ENCODE measurements around the gene PRPS2.

The PRPS2 gene

DNA sequence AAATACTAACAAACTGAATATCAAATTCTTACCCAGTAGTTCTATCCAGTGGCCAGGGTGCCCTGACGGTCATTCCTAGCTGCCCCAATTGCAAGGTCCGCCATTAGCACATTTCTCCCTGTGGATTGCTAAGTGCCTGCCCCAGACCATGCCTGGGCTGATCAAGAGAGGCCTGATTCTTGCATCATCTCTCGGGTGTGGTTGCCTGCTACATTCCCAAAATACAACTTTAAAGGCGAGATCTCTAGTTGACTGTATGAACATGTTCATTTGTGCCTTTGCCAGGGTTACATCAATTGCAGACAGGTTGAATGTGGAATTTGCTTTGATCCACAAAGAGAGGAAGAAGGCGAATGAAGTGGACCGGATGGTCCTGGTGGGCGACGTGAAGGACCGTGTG, 28.0 kb downstream of the PRPS2 start:
- DNase-seq: no peak

DNA sequence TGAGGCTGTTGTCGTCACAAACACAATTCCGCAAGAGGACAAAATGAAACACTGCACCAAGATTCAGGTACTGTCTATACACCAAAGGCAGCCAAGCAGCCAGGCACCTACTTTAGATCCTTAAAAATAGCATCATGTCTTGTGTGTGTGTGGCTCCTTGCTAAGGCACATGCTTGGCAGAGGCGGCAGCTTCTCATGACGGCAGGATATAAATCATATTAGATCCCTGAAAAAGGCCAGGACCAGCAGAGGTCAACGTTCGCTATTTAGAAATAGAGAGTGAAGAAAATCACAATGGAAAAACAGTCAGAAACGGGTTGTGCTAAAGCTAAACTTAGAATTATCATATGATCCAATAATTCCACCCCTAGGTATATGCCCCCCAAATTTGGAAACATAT, 29.5 kb downstream of the PRPS2 start:
- DNase-seq: no peak

DNA sequence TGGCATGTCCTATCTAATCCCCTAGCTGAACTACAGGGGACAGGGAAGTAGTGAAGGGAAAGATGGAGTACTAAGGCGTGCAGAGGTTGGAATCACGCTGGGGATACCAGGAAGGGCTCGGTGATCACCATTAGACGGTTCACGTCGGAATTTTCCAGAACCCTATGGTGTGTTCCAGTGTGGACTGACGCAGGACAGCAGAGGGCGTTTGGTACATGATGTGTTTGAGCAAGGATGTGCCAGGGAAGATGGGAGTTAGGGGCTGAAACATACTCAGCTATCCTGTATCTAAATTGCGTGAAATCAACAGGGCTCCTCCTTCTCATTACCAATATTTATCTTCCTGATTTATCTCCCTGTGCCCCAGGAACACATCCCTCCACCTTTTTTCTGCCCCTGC, 33.7 kb downstream of the PRPS2 start:
- DNase-seq: no peak

DNA sequence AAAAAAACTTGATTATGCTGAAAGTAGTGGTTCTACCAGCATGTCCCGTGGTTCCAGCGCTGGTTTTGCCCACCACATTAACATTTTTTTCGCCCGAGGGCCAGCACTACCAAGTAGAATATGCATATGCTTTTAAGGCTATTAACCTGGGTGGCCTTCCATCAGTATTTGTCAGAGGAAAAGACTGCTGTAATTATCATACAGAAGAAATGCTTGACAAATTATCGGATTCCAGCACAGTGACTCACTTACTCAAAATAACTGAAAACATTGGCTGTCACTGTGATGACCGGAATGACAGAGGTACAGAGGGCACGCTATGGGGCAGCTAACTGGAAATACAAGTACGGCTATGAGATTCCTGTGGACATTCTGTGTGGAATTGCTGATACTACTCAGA, 34.6 kb downstream of the PRPS2 start:
- no peak for DNase-seq

DNA sequence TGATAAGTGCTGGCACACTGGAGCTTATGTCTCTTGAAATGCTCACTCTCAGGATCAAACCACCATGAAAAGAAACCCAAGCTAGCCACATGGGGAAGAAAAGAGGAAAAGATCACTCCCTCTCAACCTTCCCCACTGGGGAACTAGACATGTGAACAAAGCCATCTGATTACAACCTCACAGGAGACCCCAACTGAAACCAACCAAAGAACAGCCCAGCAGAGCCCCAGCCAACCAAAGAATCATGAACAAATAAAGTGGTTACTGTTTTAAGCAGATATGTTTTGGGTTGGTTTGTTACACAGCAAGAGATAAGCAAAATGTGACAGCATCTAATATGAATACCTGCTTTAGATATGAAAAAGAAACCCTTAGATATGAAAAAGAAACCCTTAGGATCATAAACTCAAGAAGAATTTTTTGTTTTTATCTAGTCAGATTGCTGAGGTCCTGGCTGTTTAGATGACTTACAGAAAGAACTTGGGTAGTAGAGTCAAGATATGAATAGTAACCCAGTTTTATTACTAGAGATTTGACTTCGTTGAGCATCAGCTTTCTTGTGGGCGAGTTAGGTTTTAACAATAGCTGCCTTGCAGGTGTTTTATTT, 52.0 kb downstream of the PRPS2 start:
- no peak for DNase-seq

DNA sequence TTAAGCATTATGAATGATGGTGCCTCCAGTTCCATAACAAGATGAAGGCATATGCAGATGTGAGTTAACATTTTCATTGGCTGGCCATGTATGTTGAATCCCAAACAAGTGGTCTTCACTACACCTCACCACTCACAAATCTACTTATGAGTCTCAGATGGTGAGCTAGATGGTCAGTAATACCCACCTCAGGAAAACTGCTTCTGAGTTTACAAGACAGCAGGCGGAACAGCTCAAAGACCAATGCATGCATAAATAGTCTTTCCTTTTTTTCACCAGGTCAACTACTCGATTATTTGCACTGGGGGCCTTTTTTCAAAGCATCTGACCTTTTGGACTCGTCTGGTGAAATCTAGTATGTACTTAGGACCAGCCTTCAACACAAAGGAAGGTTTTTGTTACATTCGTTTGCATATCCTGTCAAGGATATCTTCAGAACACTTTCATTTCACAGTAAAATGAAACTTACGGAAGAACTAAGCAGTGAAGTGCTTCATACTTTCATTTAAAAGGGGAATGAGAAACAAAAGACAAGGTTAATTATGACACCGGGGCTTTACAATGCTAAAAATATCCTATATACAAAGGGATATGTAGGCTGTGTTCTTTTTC, 52.6 kb downstream of the PRPS2 start:
- DNase-seq: no peak

- no peak for DNase-seq
These were observed 53.1 kb downstream of the PRPS2 start for GRCh38 chrX:12844319-12844718.

DNA sequence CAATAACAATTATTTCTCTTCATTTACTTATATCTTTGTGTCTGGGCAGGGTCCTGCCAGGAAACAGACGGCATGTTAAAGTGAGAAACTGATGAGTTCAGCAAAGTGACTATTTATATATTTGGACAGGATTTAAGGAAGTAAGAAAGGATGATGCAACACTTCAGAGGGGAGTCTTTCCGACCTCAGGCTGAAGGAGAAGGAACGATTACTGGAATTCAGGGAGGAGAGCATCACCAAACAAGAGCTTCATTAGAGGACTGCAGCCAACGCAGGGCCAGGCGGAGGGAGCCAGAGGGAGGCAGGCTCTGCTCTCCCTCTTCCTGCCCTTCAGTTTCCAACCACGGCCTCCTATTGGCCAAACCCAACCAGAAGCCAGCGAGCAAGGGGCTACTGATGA, 74.1 kb downstream of the PRPS2 start:
- no peak for DNase-seq

DNA sequence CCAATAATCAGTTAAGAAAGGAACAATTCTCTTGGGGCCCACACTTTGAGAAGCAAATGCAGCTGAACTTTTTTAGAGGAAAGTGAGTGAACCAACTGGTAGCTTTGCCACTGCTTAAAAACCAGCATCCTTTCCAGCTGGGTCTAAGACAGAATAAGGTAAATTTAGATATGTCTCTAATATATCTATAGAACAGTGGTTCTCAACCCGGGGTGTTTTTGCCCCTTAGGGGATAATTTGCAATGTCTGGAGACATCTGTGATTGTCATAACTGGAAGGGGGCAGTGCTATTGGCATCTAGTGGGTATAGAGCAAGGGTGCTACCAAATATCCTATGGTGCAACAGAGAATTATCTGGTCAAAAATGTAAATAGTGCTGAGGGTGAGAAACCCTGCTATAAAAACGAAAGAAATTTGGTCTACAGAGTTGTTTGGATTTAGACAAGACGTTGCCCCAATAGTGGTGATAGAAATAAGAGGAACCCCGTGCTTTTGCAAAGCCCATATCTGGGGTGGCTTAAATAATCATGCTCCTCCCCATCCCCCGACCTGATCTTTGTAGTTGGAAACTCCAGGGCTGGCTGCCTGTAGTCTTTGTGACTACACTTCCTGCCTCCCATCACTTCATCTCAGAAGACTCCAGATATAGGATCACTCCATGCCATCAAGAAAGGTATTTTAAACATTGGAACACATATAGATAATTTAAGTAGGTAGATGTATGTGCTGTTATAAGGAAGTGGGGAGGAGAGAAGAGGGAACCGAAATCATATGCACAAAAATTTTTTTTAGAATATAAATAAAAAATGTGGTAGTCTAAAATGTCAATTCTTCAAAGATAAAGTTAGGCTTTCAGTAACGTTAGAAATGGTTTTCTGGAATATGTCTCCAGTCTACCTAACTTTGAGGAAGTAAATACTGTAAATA, 75.5 kb downstream of the PRPS2 start, which contains the start of gene TLR7:
Gene TLR7 (plus strand): TSS at position 622 of the 927 bp plus-strand sequence. CDS start 507 bp downstream, outside the sequence.
- no peak for DNase-seq

- no peak for DNase-seq
These were observed 76.5 kb downstream of the PRPS2 start for GRCh38 chrX:12867685-12868084.

GRCh38 chrX:12868747-12869146, 77.5 kb downstream of the PRPS2 start:
- DNase-seq: no peak

- no peak for DNase-seq
These were observed 80.0 kb downstream of the PRPS2 start for GRCh38 chrX:12871257-12871656.

DNA sequence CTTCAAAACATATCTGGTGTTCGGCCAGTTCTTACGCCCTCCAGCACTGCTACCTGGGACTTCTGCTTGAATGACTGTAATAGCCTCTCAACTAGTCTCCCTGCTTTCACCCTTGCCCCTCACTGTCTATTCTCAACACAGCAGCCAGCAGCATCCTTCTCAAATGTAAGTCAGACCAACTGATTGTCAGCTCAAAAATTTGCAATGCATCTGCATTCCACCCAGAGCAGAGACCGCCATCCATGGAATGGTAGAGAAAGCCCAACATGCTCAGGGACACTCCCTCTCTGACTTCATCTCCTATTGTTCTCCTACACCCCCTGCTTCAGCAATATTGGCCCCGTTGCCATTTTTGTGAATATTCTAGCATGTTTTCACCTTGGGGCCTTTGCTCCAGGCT, 81.5 kb downstream of the PRPS2 start:
- DNase-seq: no peak

Measured in bone marrow (tissue), 2 donors.